B cell (primary cell): ENCODE data around the gene C5orf52. TPM values are rescaled to one million over a fixed set of nuclear protein-coding genes. Genes with fewer than 3 reads are reported as not detected.
"Not testable (repeated sequence)": the region's sequence is repeated elsewhere in the genome, so short reads cannot be mapped to it uniquely, and the experiment has no call there.

ENCODE experiments used
- ATAC-seq: fragments of 200-7000 bp; cut with Tn5 transposase; one replicate; pipeline ENCODE4 v1.10.0; 2021; ENCODE audit warnings: low read depth, mild to moderate bottlenecking, moderate number of reproducible peaks, moderate library complexity
- CTCF ChIA-PET: fragments of 350-600 bp; sonication (Branson Sonifier 250); formaldehyde crosslinking; loops from one replicate; lab custom pipeline; 2021; ENCODE audit warnings: antibody characterized with exemption, inconsistent platforms; lab: Charles Lee
- POLR2A ChIA-PET: fragments of 350-600 bp; sonication (Branson Sonifier 250); formaldehyde crosslinking; loops from one replicate; lab custom pipeline; 2021; ENCODE audit warnings: antibody characterized with exemption; lab: Charles Lee
- DNase-seq: peaks from one replicate; pipeline ENCODE4 v3.0.0; 2013
- H2AFZ ChIP-seq: 2 replicates; pipeline ENCODE4 v1.6.1; 2012; ENCODE audit warnings: mild to moderate bottlenecking, low read depth, low read length; ENCODE audit not compliant: insufficient read depth, poor library complexity, severe bottlenecking
- H3K27ac ChIP-seq, 2 donors: 1 replicate in 1 of 2; 2 replicates in 1 of 2; pipeline ENCODE4 v1.5.1; 2012 to 2013; ENCODE audit warnings: low read length in 2 of 2, mild to moderate bottlenecking in 2 of 2, moderate library complexity in 1 of 2
- H3K27me3 ChIP-seq, 4 experiments: fragments of 200-600 bp in 1 of 4; sonication (generic) in 1 of 4; replicated peaks in 1 of 4; 1 replicate in 2 of 4; 2 replicates in 2 of 4; pipeline versions ENCODE4 v1.6.1 to v1.7.0; 2013 to 2016; ENCODE audit warnings: low read length in 3 of 4, mild to moderate bottlenecking in 2 of 4, mixed read lengths in 1 of 4, moderate library complexity in 1 of 4; ENCODE audit not compliant: insufficient read depth in 4 of 4, control insufficient read depth in 3 of 4; ENCODE audit errors: control extremely low read depth in 1 of 4
- H3K36me3 ChIP-seq, 2 experiments: replicated peaks in 1 of 2; 1 replicate in 1 of 2; 2 replicates in 1 of 2; pipeline versions ENCODE4 v1.6.1 to v1.7.1; 2013; ENCODE audit warnings: low read length in 1 of 2; ENCODE audit not compliant: insufficient read depth in 2 of 2, control insufficient read depth in 1 of 2; ENCODE audit errors: control extremely low read depth in 1 of 2, extremely low read depth in 1 of 2
- H3K4me1 ChIP-seq, 2 donors: fragments of 200-600 bp in 1 of 2; sonication (generic) in 1 of 2; 1 replicate in 1 of 2; 2 replicates in 1 of 2; pipeline versions ENCODE4 v1.5.1 to v1.6.1; 2013 to 2017; ENCODE audit warnings: low read length in 2 of 2; ENCODE audit not compliant: control insufficient read depth in 2 of 2, insufficient read depth in 2 of 2
- H3K4me2 ChIP-seq: replicated peaks from 2 replicates; pipeline ENCODE3; 2012; ENCODE audit warnings: mild to moderate bottlenecking, low read depth, low read length; ENCODE audit not compliant: poor library complexity, severe bottlenecking
- H3K4me3 ChIP-seq, 5 experiments: fragments of 200-600 bp in 1 of 5; sonication (generic) in 1 of 5; 1 replicate in 3 of 5; 2 replicates in 2 of 5; pipeline versions ENCODE4 v1.5.1 to v1.7.0; 2011 to 2016; ENCODE audit warnings: low read length in 4 of 5, mild to moderate bottlenecking in 4 of 5, low read depth in 2 of 5, control low read depth in 1 of 5, moderate library complexity in 1 of 5; ENCODE audit not compliant: insufficient read depth in 1 of 5; ENCODE audit errors: control extremely low read depth in 1 of 5, extremely low read depth in 1 of 5
- H3K79me2 ChIP-seq: fragments of 200-600 bp; sonication (generic); one replicate; pipeline ENCODE4 v1.6.0; 2016; ENCODE audit warnings: low read length; ENCODE audit not compliant: control insufficient read depth, insufficient read depth
- H3K9ac ChIP-seq: fragments of 200-600 bp; sonication (generic); 2 replicates; pipeline ENCODE4 v1.6.1; 2017; ENCODE audit warnings: mild to moderate bottlenecking, low read length, moderate library complexity
- H3K9me3 ChIP-seq, 3 donors: one replicate each; pipeline versions ENCODE4 v1.6.1 to v1.7.1; 2013; ENCODE audit warnings: low read length in 2 of 3; ENCODE audit not compliant: control insufficient read depth in 2 of 3, insufficient read depth in 1 of 3; ENCODE audit errors: control extremely low read depth in 1 of 3
- H4K20me1 ChIP-seq: 2 replicates; pipeline ENCODE4 v1.6.0; 2012; ENCODE audit warnings: mild to moderate bottlenecking, low read length; ENCODE audit not compliant: insufficient read depth, control insufficient read depth, poor library complexity, severe bottlenecking
- H3K27ac Mint-ChIP-seq: one replicate; pipeline ENCODE4 v1.8.0; 2021; ENCODE audit warnings: mixed read lengths
- H3K27me3 Mint-ChIP-seq: one replicate; pipeline ENCODE4 v1.8.0; 2021; ENCODE audit warnings: mixed read lengths
- H3K4me1 Mint-ChIP-seq: one replicate; pipeline ENCODE4 v1.8.0; 2021; ENCODE audit warnings: mixed read lengths
- H3K4me3 Mint-ChIP-seq: one replicate; pipeline ENCODE4 v1.8.0; 2021; ENCODE audit warnings: mixed read lengths
- H3K9me3 Mint-ChIP-seq: one replicate; pipeline ENCODE4 v1.8.0; 2022; ENCODE audit warnings: mixed read lengths; ENCODE audit not compliant: insufficient read depth
- CTCF ChIP-seq: fragments of 200-600 bp; IDR thresholded peaks from one replicate; pipeline ENCODE4 v1.8.0; 2022; ENCODE audit warnings: antibody characterized with exemption, mild to moderate bottlenecking
- EZH2 ChIP-seq: IDR thresholded peaks from 2 replicates; pipeline ENCODE4 v1.6.1; 2012; ENCODE audit warnings: borderline replicate concordance, low read depth, mild to moderate bottlenecking, moderate library complexity, low read length; ENCODE audit not compliant: insufficient read depth, poor library complexity, severe bottlenecking
- WGBS: methylation state at CpG from one replicate; pipeline ENCODE4 v1.1.5; 2013; ENCODE audit warnings: missing lambda C conversion rate; ENCODE audit not compliant: insufficient coverage; 5-methylcytosine and 5-hydroxymethylcytosine counted together
- intact Hi-C: fragments of 100-400 bp; cut with micrococcal nuclease; formaldehyde crosslinking; loops from one replicate; pipeline ENCODE4 v1.10.0; 2022
- polyA plus RNA-seq: library from polyadenylated mRNA; depleted of rRNA; stranded (reverse); fragments of >200 nt; gene quantifications from 2 replicates; pipeline ENCODE4 v1.2.3, GENCODE V29; 2012
- total RNA-seq, 2 donors: library from RNA; stranded (reverse); fragments of 120-200 nt in 1 of 2; gene quantifications; 1 replicate in 1 of 2; 2 replicates in 1 of 2; pipeline versions ENCODE4 v1.2.3 to v1.2.4, GENCODE V29; 2013 to 2022

Gene C5orf52
- total and polyA plus RNA-seq, 2 donors (not counting 1 experiment from before 2014, with no cell fraction given): not detected

GRCh38 chr5:157690690-157691433 is 19.5 kb downstream of the C5orf52 start:
- H3K4me1 ChIP-seq: no peaks in the 10 kb centered on the region
- no peaks in the 10 kb centered on the region for H4K20me1 ChIP-seq
- DNase-seq: no peak
- Mint-ChIP-seq H3K4me1 (no peaks in the 10 kb centered on the region), H3K9me3 (no peaks in the 10 kb centered on the region), H3K27ac (no peak overlapping the region), H3K4me3 (peak overlapping the region; percentile 26), H3K27me3 (no peaks in the 10 kb centered on the region)
- no peaks in the 10 kb centered on the region for H3K27me3 ChIP-seq
- peaks cover 0 to 19% (median 0%) of the 10 kb centered on the region in 3 donors for H3K9me3 ChIP-seq
- no peak for ATAC-seq
- no peaks in the 10 kb centered on the region for H3K79me2 ChIP-seq
- intact Hi-C loops: no loop called here
- no peak overlapping the region for H3K9ac ChIP-seq
- TF ChIP-seq CTCF (no peak), EZH2 (no peak)
- ChIA-PET CTCF (interaction anchor here (0.6 to 1.1 kb wide), 6 partner anchors 22 to 251 kb away, joined by 3 read pairs; no protein-coding TSS in a partner anchor), POLR2A (interaction anchor here (0.6 kb wide), 1 partner anchor 97 kb away, joined by 3 read pairs; no protein-coding TSS in a partner anchor)
- H3K36me3 ChIP-seq: no peaks in the 10 kb centered on the region
- H2AFZ ChIP-seq: peak overlapping the region; percentile 62
- H3K4me3 ChIP-seq: peak overlapping the region in 1 of 5 experiments; percentile 16
- H3K27ac ChIP-seq: no peak overlapping the region
- 70% methylated on average over 51 of the region's 53 CpGs for WGBS
- H3K4me2 ChIP-seq: peak overlapping the region; percentile 47

GRCh38 chr5:157693816-157694215 is 22.5 kb downstream of the C5orf52 start:
- H3K27me3 Mint-ChIP-seq, H3K9me3 Mint-ChIP-seq, H3K79me2 ChIP-seq, H3K27ac ChIP-seq, H3K4me3 Mint-ChIP-seq, H2AFZ ChIP-seq, H3K27me3 ChIP-seq, DNase-seq, H3K27ac Mint-ChIP-seq, H3K9ac ChIP-seq, H4K20me1 ChIP-seq, ATAC-seq, H3K4me3 ChIP-seq, H3K4me1 Mint-ChIP-seq, H3K4me1 ChIP-seq, POLR2A ChIA-PET, H3K4me2 ChIP-seq, intact Hi-C loops, H3K36me3 ChIP-seq: not testable (repeated sequence)
- CTCF ChIA-PET: interaction anchor here (1.6 kb wide), 1 partner anchor 9 kb away, joined by 4 read pairs; no protein-coding TSS in a partner anchor
- WGBS: 95% methylated on average over 22 of the region's 25 CpGs
- peaks cover 2 to 23% (median 17%) of the 10 kb centered on the region in 3 donors for H3K9me3 ChIP-seq

GRCh38 chr5:157696154-157696553 is 24.8 kb downstream of the C5orf52 start:
- H3K27me3 Mint-ChIP-seq, DNase-seq, H3K4me3 ChIP-seq, H3K27me3 ChIP-seq, H3K36me3 ChIP-seq, H4K20me1 ChIP-seq, H3K4me3 Mint-ChIP-seq, H3K4me1 ChIP-seq, H3K27ac Mint-ChIP-seq, H3K4me1 Mint-ChIP-seq, H3K79me2 ChIP-seq, CTCF ChIA-PET, POLR2A ChIA-PET, H3K27ac ChIP-seq, H2AFZ ChIP-seq, H3K4me2 ChIP-seq, intact Hi-C loops, H3K9ac ChIP-seq, H3K9me3 Mint-ChIP-seq, ATAC-seq: not testable (repeated sequence)
- WGBS: 100% methylated on average over 1 of the region's 3 CpGs
- peaks cover 6 to 25% (median 16%) of the 10 kb centered on the region in 3 donors for H3K9me3 ChIP-seq
